Lower lobe of right lung (tissue), 2 donors: ENCODE measurements around the gene NOL4L. TPM values are rescaled to one million over a fixed set of nuclear protein-coding genes. Genes with fewer than 3 reads are reported as not detected.

Experiments
- ATAC-seq, 2 donors: fragments of 200-7000 bp; cut with Tn5 transposase; one replicate each; pipeline ENCODE4 v1.9.1; 2020 to 2022; ENCODE audit warnings: mild to moderate bottlenecking in 2 of 2, moderate library complexity in 2 of 2
- DNase-seq: peaks from one replicate; pipeline ENCODE4 v3.0.0-alpha.2; 2020
- H3K27ac ChIP-seq: fragments of 200-600 bp; one replicate; pipeline ENCODE4 v1.8.0; 2022
- H3K27me3 ChIP-seq: fragments of 200-600 bp; one replicate; pipeline ENCODE4 v1.8.0; 2022; ENCODE audit warnings: low read depth
- H3K36me3 ChIP-seq: fragments of 200-600 bp; one replicate; pipeline ENCODE4 v1.8.0; 2022; ENCODE audit warnings: mild to moderate bottlenecking
- H3K4me1 ChIP-seq: fragments of 200-600 bp; one replicate; pipeline ENCODE4 v1.8.0; 2022
- H3K4me3 ChIP-seq: fragments of 200-600 bp; one replicate; pipeline ENCODE4 v1.8.0; 2022; ENCODE audit warnings: mild to moderate bottlenecking
- H3K9me3 ChIP-seq: fragments of 200-600 bp; one replicate; pipeline ENCODE4 v1.8.0; 2022
- CTCF ChIP-seq: fragments of 200-600 bp; IDR thresholded peaks from one replicate; pipeline ENCODE4 v1.8.0; 2022; ENCODE audit warnings: antibody characterized with exemption, mild to moderate bottlenecking
- intact Hi-C: fragments of 100-400 bp; cut with DNase I; formaldehyde crosslinking; loops from one replicate; pipeline ENCODE4 v1.11.0; 2022
- total RNA-seq: library from RNA; stranded (reverse); fragmentation: NEBNext Ultra II Directional; extraction: Animal tissue kit (Norgen Biotek cat#: 25700); gene quantifications from one replicate; pipeline ENCODE4 v1.2.1, GENCODE V29; 2021
- donor health status: DM: no; HTN: yes; CAD: no; lungs with severe emphysema.

The NOL4L gene
- total RNA-seq, 1 donor from 2014 or later = 14.3 TPM

- H3K36me3 ChIP-seq = no peaks in the 10 kb centered on the region
- no peak for TF ChIP-seq CTCF
- peaks cover 5% of the 10 kb centered on the region for H3K4me1 ChIP-seq
- intact Hi-C loops = no loop called here
- DNase-seq (no peak), ATAC-seq (no peak)
- H3K27me3 ChIP-seq = no peaks in the 10 kb centered on the region
- no peaks in the 10 kb centered on the region for H3K9me3 ChIP-seq
- no peak overlapping the region for H3K27ac ChIP-seq
- no peak overlapping the region for H3K4me3 ChIP-seq
Observed at GRCh38 chr20:32544893-32545840, 40.0 kb downstream of the NOL4L start.

GRCh38 chr20:32544260-32544722 lies 40.8 kb downstream of the NOL4L start:
- TF ChIP-seq CTCF = no peak
- ATAC-seq (no peak), DNase-seq (no peak)
- peaks cover 10% of the 10 kb centered on the region for H3K4me1 ChIP-seq
- H3K27me3 ChIP-seq = no peaks in the 10 kb centered on the region
- intact Hi-C loops = no loop called here
- H3K27ac ChIP-seq = no peak overlapping the region
- H3K36me3 ChIP-seq = no peaks in the 10 kb centered on the region
- H3K9me3 ChIP-seq = no peaks in the 10 kb centered on the region
- H3K4me3 ChIP-seq = no peak overlapping the region

- intact Hi-C loops = no loop called here
- DNase-seq (no peak), ATAC-seq (no peak)
- Histone ChIP-seq H3K9me3 (no peaks in the 10 kb centered on the region), H3K27me3 (no peaks in the 10 kb centered on the region), H3K4me1 (peaks cover 15% of the 10 kb centered on the region), H3K4me3 (no peak overlapping the region), H3K36me3 (no peaks in the 10 kb centered on the region), H3K27ac (no peak overlapping the region)
- no peak for TF ChIP-seq CTCF
Observed at GRCh38 chr20:32543570-32544259, 41.4 kb downstream of the NOL4L start.

GRCh38 chr20:32542259-32542615 lies 42.9 kb downstream of the NOL4L start:
- intact Hi-C loops = no loop called here
- no peak for TF ChIP-seq CTCF
- no peak overlapping the region for H3K27ac ChIP-seq
- DNase-seq (no peak), ATAC-seq (no peak)
- H3K4me3 ChIP-seq = no peak overlapping the region
- no peaks in the 10 kb centered on the region for H3K36me3 ChIP-seq
- H3K4me1 ChIP-seq = peaks cover 30% of the 10 kb centered on the region
- no peaks in the 10 kb centered on the region for H3K9me3 ChIP-seq
- no peaks in the 10 kb centered on the region for H3K27me3 ChIP-seq

GRCh38 chr20:32541323-32542258 lies 43.5 kb downstream of the NOL4L start:
- Histone ChIP-seq H3K9me3 (no peaks in the 10 kb centered on the region), H3K27ac (no peak overlapping the region), H3K36me3 (no peaks in the 10 kb centered on the region), H3K4me3 (no peak overlapping the region), H3K27me3 (no peaks in the 10 kb centered on the region), H3K4me1 (peaks cover 34% of the 10 kb centered on the region)
- intact Hi-C loops = no loop called here
- no peak for DNase-seq
- no peak for TF ChIP-seq CTCF
- no peak for ATAC-seq
